ENCODE measurements around the gene S100A9.

Gene S100A9

DNA sequence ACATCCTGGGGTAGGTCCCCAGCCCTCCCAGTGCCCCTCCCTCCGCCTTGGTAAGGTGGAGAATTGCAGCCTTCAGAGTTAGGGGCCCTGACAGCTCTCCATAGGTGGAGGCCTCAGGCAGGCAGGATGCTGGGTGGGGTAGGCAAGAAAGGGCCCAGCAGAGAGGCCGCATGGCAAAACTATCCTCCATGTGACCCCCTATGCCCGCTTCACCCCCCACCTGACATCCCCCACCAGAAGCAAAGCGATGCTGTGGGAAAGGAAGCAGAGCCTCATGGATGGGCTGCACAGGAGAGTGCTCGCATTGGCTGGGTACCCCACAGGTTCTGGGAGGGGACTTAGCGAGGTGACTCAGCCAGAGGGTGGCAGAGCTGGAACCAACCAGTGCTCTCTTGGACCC lies 1.6 kb downstream of the S100A9 start:
- TF ChIP-seq, protein P1, sequence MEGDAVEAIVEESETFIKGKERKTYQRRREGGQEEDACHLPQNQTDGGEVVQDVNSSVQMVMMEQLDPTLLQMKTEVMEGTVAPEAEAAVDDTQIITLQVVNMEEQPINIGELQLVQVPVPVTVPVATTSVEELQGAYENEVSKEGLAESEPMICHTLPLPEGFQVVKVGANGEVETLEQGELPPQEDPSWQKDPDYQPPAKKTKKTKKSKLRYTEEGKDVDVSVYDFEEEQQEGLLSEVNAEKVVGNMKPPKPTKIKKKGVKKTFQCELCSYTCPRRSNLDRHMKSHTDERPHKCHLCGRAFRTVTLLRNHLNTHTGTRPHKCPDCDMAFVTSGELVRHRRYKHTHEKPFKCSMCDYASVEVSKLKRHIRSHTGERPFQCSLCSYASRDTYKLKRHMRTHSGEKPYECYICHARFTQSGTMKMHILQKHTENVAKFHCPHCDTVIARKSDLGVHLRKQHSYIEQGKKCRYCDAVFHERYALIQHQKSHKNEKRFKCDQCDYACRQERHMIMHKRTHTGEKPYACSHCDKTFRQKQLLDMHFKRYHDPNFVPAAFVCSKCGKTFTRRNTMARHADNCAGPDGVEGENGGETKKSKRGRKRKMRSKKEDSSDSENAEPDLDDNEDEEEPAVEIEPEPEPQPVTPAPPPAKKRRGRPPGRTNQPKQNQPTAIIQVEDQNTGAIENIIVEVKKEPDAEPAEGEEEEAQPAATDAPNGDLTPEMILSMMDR (IDR thresholded peaks at IDR 0.05; ENCODE audit: low read depth, low read length) = no peak
- no peak overlapping the region for H3K4me3 ChIP-seq (ENCODE audit: low read depth, low read length)

GRCh38 chr1:153360190-153360589 lies 2.5 kb downstream of the S100A9 start:
- no peak overlapping the region for H3K4me3 ChIP-seq (ENCODE audit: low read depth, low read length)
- TF ChIP-seq, protein P1 (IDR thresholded peaks at IDR 0.05; ENCODE audit: low read depth, low read length) = no peak

DNA sequence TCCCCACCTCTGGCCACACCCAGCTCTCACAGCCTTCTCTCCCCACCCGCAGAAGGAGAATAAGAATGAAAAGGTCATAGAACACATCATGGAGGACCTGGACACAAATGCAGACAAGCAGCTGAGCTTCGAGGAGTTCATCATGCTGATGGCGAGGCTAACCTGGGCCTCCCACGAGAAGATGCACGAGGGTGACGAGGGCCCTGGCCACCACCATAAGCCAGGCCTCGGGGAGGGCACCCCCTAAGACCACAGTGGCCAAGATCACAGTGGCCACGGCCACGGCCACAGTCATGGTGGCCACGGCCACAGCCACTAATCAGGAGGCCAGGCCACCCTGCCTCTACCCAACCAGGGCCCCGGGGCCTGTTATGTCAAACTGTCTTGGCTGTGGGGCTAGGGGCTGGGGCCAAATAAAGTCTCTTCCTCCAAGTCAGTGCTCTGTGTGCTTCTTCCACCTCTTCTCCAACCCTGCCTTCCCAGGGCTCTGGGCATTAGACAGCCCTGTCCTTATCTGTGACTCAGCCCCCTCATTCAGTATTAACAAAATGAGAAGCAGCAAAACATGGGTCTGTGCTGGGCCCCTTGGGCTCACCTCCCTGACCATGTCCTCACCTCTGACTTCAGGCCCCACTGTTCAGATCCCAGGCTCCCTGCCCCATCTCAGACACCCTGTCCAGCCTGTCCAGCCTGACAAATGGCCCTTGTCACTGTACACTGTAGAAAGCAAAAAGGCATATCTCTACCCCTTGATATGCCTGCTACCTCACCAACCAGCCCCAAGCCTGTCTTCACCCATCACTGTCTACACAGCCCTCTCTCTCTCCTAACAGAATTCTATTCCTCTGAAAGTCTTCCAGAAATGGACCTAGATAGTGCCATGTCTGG lies 3.2 kb downstream of the S100A9 start:
- no peak overlapping the region for H3K4me3 ChIP-seq (ENCODE audit: low read depth, low read length)
- TF ChIP-seq, protein P1 (IDR thresholded peaks at IDR 0.05; ENCODE audit: low read depth, low read length) = no peak

DNA sequence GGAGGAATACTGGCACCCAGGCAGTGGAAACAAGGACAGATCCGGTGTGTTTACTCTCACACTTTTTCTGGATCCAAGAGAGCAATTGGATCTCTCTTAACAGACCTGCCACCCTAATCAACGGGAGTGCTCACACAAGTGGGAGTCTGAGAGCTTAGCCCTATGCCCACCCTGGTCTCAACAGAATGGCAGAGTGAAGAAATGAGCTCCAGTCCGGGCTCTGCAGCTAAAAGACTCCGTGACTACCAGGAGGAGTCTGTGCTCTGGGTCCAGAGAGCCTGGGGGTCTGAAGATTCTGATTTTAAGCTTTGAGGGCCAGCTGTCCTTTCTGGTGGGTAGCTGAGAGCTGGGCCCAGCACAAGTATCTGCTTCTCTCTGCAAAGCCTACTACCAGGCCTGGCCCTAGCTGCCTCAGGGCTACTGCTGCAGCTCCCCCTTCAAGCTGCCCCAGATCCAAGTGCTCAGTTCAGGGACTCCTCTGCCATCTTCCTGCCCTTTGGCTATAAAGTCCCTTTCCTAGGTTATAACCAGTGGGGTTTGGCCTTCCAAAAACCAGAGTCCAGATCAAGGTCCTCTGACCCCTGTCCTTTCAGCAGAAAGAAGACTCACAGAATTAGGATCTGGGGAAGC lies 3.9 kb downstream of the S100A9 start:
- H3K4me3 ChIP-seq (ENCODE audit: low read depth, low read length) = no peak overlapping the region
- TF ChIP-seq, protein P1 (IDR thresholded peaks at IDR 0.05; ENCODE audit: low read depth, low read length) = no peak

DNA sequence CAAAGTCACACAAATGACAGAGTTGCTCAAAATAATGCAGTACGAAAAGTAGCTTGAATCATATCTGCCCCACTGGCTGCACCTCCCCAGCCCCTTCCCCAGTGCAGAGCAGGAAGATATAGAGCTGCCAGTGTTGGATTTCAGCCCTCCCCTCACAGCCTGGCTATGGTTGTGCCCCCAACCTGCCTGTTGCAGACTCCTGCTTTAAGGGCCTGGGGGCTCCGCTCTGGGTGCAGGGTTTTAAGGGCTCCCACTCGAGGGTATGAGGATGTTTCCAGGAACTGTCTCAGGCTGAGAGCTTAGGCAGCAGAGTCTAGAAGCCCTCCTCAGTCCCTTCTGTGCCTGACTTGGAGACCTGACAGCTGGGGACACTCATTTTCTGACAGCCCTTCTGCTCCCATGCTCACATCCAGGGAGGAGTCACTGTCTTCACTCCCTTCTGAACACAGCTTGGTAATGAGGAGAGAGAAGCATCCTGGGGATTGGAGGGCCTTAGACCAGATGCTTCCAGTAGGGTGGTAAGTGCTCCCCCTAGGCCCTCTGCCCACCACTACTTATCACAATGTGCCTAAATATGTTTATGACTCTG lies 4.6 kb downstream of the S100A9 start:
- TF ChIP-seq, protein P1 (IDR thresholded peaks at IDR 0.05; ENCODE audit: low read depth, low read length) = no peak
- no peak overlapping the region for H3K4me3 ChIP-seq (ENCODE audit: low read depth, low read length)

DNA sequence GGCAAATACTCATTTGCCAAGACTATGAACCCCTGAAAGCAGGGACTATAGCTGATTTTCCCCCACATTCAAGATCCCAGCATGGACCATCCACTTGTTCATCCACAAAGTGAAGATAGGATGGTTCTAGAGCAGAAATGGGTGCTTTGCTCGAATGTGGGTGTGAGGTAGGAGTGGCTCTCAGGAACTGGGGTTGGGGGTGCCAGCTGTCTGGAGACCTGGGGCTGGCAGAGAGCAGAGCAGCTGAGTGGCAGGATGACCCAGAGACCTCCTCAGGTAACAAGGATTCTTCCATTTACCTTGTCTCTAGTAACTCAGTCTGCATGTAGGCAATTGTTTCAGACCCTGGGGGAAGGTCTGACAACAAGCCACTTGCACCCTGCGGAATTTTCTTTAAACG lies 6.0 kb downstream of the S100A9 start:
- TF ChIP-seq, protein P1 (IDR thresholded peaks at IDR 0.05; ENCODE audit: low read depth, low read length) = no peak
- no peak overlapping the region for H3K4me3 ChIP-seq (ENCODE audit: low read depth, low read length)

DNA sequence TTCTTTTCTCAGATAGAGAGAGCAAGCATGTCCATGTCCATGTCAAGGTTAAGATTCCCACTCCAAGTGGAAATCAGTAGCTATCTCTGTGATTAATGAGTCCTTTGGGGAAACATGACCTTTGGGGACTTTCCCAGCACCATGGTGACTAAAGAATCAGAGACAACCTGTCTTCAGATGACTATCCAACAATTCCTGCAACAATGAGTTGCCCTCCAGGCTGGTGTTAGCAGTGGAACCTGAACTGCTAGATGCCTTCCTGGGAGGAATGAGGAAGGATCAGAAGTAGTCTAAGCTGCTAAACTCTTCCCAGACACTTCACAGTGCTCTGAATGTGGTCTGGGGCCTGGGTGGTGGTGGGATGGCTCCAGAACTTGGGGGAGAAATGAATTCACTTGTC lies 6.5 kb downstream of the S100A9 start:
- TF ChIP-seq, protein P1 (IDR thresholded peaks at IDR 0.05; ENCODE audit: low read depth, low read length) = no peak
- H3K4me3 ChIP-seq (ENCODE audit: low read depth, low read length) = no peak overlapping the region
